DND-41 (cell line): ENCODE results near the gene HMGCL.

Experiments
- CTCF ChIP-seq: IDR thresholded peaks from 2 replicates; pipeline ENCODE4 v1.5.1; 2012; ENCODE audit warnings: borderline replicate concordance, low read length, moderate library complexity, mild to moderate bottlenecking; ENCODE audit not compliant: poor library complexity, severe bottlenecking; ENCODE audit errors: extremely low read depth
- EZH2 ChIP-seq: IDR thresholded peaks from 3 replicates; pipeline ENCODE4 v1.6.1; 2012; ENCODE audit warnings: borderline replicate concordance, low read depth, mild to moderate bottlenecking, moderate library complexity, low read length, inconsistent platforms; ENCODE audit not compliant: severe bottlenecking

GRCh38 chr1:23867895-23868556 lies 42.8 kb upstream of the HMGCL start, which contains the start of gene FUCA1:
- TF ChIP-seq CTCF (peak; percentile 97), EZH2 (no peak)
